Hair follicle dermal papilla cell (primary cell): ENCODE measurements around the gene POLR2F. TPM values are rescaled to one million over a fixed set of nuclear protein-coding genes. Genes with fewer than 3 reads are reported as not detected.

ENCODE experiments used
- total RNA-seq: library from RNA; depleted of rRNA; stranded (reverse); fragments of >200 nt; gene quantifications from 2 replicates; pipeline ENCODE4 v1.2.3, GENCODE V29; 2012

POLR2F gene
- 11.4 and 13.7 TPM in 2 replicates for total RNA-seq

DNA sequence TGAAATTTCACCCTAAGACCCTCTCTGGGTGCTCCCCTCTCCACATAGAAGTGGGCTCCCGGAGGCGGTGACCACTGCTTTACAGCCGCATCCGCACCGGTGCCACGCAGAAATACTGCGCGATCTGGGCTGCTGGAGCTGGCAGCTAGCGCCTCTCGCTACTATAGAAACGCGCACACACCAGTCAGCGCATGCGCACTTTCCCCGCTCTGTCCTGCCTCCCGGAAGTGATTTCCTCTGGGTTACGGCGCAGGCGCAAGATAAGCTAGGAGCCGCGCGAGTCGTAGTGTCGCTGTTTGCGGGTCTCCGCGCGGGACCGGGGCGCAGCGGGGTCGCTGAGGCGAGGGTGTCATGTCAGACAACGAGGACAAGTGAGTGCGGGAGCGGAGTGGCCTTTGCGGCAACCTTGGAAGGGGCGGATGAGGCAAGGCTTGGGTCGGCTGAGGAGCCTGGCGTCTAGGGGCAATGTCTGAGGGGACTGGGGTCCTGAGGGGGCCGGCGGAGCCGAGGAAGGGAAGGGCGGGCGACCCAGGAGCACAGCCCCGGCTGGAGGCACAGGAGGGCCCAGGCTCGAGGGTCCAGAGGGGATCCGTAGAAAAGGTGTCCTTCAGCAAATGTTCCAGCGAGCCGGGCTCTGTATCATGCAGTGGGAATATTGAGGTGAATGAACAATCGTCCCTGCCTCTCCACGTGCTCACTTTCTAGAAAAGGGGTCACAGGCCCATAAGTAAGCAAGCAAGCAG, at the start of gene POLR2F, which contains the start of gene C22orf23:
POLR2F (plus strand) TSS at position 263 of the 743 bp plus-strand sequence; CDS start at position 352, 89 bp downstream.
C22orf23 (minus strand) TSS at position 165 of the 743 bp plus-strand sequence. CDS start 452 bp downstream, outside the sequence.

DNA sequence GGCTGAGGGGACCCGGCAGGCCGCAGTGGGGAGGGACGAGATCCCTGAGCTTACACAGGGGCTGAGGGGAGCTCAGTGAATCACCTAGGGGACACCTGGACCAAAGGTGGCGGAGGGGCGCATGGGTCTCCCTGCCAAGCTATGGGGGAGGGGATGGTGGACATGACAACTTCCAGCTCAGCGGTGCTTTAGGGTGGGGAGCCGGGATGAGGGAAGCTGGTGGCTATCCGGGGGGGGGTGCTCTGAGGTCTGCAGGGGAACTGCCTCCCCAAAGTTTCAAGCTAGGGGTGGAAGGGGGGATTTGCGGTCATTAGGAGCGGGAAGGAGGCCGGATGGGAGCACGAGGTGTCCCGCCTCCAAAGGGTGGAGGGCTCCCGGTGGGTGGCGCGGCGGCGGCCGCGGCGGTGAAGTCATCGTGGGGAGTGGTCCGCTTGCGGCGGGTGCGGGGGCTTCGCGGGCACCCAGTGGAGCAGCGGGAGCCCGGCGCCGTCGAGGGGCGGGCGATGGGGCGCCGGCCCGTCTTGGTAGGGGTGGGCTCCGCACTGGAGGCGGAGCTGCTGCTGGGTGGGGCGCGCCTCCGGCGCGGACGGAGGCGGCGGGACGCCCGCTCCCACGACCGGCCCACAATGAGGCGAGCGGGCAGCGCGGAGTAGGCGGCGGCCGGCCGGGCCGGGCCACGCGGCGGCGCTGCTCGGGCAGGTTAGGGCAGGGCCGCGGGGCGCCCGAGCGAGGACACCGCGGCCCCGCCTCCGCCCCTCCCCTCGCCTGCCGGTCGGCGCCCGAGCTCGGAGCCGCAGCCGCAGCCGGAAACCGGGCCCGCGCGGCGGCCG, 47.8 kb upstream of the POLR2F start, which contains the start of gene MICALL1:
MICALL1 (plus strand) TSS at position 764 of the 830 bp plus-strand sequence. CDS start 126 bp downstream, outside the sequence.

DNA sequence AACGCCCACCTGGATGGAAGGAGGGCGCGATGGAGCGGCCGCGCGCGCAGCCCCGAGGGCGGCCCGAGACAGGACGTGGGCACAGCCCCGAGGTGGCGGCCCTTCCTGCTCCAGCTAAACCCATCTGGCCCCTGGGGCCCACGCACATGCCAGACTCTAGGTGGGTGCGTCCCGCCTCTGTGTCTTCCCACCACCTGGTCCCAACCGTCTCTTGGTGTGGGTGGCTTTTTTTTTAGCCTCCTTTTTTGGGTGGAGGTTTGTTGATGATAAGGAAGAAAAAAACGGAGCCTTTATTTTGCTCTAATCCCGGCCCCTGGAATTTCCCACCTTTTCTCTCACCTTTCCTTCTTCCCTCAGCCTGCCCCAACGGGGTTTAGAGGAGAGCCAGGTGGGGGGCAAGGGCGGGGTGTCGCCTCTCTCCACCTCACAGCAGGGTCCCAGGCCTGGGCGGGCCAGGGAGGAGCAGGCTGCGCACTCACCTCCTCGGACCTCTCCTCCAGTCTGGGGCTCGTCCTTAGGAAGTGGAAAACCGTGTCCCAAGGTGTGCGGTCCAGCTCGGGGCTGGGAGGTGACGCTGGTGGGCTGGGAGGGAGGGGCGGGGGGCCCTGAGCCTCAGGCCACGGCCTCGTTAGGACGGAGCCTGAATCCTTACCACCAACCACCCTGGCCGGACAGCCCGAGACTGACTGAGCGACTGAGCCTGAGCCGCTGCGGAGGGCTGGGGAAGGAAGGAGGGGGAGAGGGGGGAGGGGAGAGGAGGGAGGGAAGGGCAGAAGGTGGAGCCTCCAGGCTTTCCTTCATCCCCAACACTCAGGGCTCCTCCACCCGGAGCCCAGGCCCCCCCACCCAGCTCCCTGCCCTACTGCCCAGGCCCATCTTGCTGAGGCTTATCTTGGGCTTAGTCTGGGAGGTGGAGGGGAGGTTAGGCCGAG, 30.6 kb downstream of the POLR2F start, which contains the start of gene SOX10:
SOX10 (minus strand) TSS at position 696 of the 932 bp plus-strand sequence. CDS start 771 bp downstream, outside the sequence.

Other genes with a start within 250 kb of the POLR2F start
- 20.6 and 21.0 TPM in 2 replicates for gene GCAT, start 145.8 kb upstream of the POLR2F start, total RNA-seq
- gene GALR3, start 130.3 kb upstream of the POLR2F start, total RNA-seq, result not detected in 2 replicates
- 27.9 and 39.4 TPM in 2 replicates for gene ANKRD54, start 109.4 kb upstream of the POLR2F start, total RNA-seq
- gene EIF3L, start 104.3 kb upstream of the POLR2F start, total RNA-seq, result 376 and 379 TPM in 2 replicates
- 60.8 and 84.4 TPM in 2 replicates for gene MICALL1, start 47.4 kb upstream of the POLR2F start, total RNA-seq
- 0.24 and 0.65 TPM in 2 replicates for gene C22orf23, start 98 bp upstream of the POLR2F start, total RNA-seq
- not detected in 2 replicates for gene SOX10, start 30.9 kb downstream of the POLR2F start, total RNA-seq
- gene PICK1, start 103.7 kb downstream of the POLR2F start, total RNA-seq, result 9.7 and 10.2 TPM in 2 replicates
- gene SLC16A8, start 130.5 kb downstream of the POLR2F start, total RNA-seq, result under 0.01 and 0.24 TPM in 2 replicates
- 0.32 and 0.49 TPM in 2 replicates for gene BAIAP2L2, start 157.0 kb downstream of the POLR2F start, total RNA-seq
- 15.1 and 17.7 TPM in 2 replicates for gene PLA2G6, start 228.1 kb downstream of the POLR2F start, total RNA-seq
- 17.2 and 23.9 TPM in 2 replicates for gene MAFF, start 248.3 kb downstream of the POLR2F start, total RNA-seq